Glutamatergic neuron (in vitro differentiated cells): ENCODE measurements around the gene DNAH6. TPM values are rescaled to one million over a fixed set of nuclear protein-coding genes. Genes with fewer than 3 reads are reported as not detected.

Experiments
- DNase-seq: peaks from one replicate; pipeline ENCODE4 v3.0.0; 2022
- H3K27ac Mint-ChIP-seq: one replicate; pipeline ENCODE4 v1.8.0; 2020; ENCODE audit warnings: mild to moderate bottlenecking, mixed read lengths, inconsistent platforms; ENCODE audit not compliant: unreplicated experiment
- H3K27me3 Mint-ChIP-seq: one replicate; pipeline ENCODE4 v1.8.0; 2020; ENCODE audit warnings: mild to moderate bottlenecking, moderate library complexity, mixed read lengths, inconsistent platforms; ENCODE audit not compliant: unreplicated experiment
- H3K36me3 Mint-ChIP-seq: one replicate; pipeline ENCODE4 v1.8.0; 2020; ENCODE audit warnings: mild to moderate bottlenecking, mixed read lengths, inconsistent platforms; ENCODE audit not compliant: unreplicated experiment
- H3K4me1 Mint-ChIP-seq: one replicate; pipeline ENCODE4 v1.8.0; 2020; ENCODE audit warnings: mild to moderate bottlenecking, low read depth, mixed read lengths, inconsistent platforms; ENCODE audit not compliant: unreplicated experiment
- H3K4me3 Mint-ChIP-seq: one replicate; pipeline ENCODE4 v1.8.0; 2020; ENCODE audit warnings: mild to moderate bottlenecking, mixed read lengths, inconsistent platforms; ENCODE audit not compliant: unreplicated experiment
- H3K9me3 Mint-ChIP-seq: one replicate; pipeline ENCODE4 v1.8.0; 2020; ENCODE audit warnings: mild to moderate bottlenecking, moderate library complexity, mixed read lengths, inconsistent platforms; ENCODE audit not compliant: unreplicated experiment
- CTCF ChIP-seq: fragments of 200-600 bp; sonication (generic); IDR thresholded peaks from one replicate; pipeline ENCODE4 v1.5.0; 2021; ENCODE audit not compliant: partially characterized antibody, unreplicated experiment
- total RNA-seq: library from RNA; stranded (reverse); fragmentation: NEBNext Ultra II Directional; extraction: Animal tissue kit (Norgen Biotek cat#: 25700); gene quantifications from one replicate; pipeline ENCODE4 v1.2.1, GENCODE V29; 2021; ENCODE audit not compliant: unreplicated experiment

Gene DNAH6
- total RNA-seq, 1 donor from 2014 or later = 0.86 TPM

DNA sequence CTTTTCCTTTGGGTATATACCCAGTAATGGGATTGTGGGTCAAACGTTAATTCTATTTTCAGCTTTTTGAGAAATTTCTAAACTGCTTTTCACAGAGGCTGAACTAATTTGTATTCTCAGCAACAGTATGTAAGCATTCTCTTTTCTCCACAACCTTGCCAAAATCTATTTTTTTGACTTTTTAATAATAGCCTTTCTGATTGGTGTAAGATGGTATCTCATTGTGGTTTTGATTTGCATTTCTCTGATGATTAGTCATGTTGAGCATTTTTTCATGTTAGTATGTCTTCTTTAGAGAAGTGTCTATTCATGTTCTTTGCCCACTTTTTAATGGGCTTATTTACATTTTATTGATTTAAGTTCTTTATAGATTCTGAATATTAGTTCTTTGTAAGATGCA is 219.1 kb downstream of the DNAH6 start:
- Mint-ChIP-seq H3K36me3 (peaks cover 7% of the 10 kb centered on the region), H3K4me3 (no peak overlapping the region), H3K4me1 (no peaks in the 10 kb centered on the region), H3K9me3 (no peaks in the 10 kb centered on the region), H3K27ac (no peak overlapping the region), H3K27me3 (no peaks in the 10 kb centered on the region)
- DNase-seq = no peak
- TF ChIP-seq CTCF = no peak

- no peaks in the 10 kb centered on the region for H3K9me3 Mint-ChIP-seq
- H3K36me3 Mint-ChIP-seq = peaks cover 12% of the 10 kb centered on the region
- no peak overlapping the region for H3K4me3 Mint-ChIP-seq
- H3K27ac Mint-ChIP-seq = no peak overlapping the region
- no peak for TF ChIP-seq CTCF
- peaks cover 2% of the 10 kb centered on the region for H3K4me1 Mint-ChIP-seq
- DNase-seq = no peak
- H3K27me3 Mint-ChIP-seq = no peaks in the 10 kb centered on the region
These were observed 225.0 kb downstream of the DNAH6 start for GRCh38 chr2:84741182-84741822.

GRCh38 chr2:84748341-84748740 is 232.0 kb downstream of the DNAH6 start:
- Mint-ChIP-seq H3K27me3 (no peaks in the 10 kb centered on the region), H3K9me3 (peaks cover 4% of the 10 kb centered on the region), H3K36me3 (no peaks in the 10 kb centered on the region), H3K4me3 (no peak overlapping the region), H3K4me1 (peaks cover 9% of the 10 kb centered on the region), H3K27ac (no peak overlapping the region)
- no peak for DNase-seq
- TF ChIP-seq CTCF = no peak

DNA sequence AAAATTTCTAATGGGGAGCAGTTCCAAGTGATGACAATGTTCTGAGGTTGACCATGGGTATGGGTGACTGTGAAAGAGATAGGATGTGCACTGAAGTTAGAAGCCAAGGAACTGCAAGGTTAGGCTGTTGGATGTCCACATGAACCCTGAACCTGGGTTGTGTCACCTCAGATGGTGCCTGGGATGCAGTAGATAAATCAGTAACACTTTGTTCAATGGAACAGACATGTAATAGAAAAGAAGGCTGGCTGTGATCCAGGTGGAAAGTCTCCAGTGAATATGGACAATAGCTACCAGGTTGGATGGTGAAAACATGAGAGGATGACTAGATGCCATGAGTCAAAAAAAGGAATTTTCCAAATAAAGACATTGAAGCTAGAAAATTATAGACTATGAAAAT is 233.1 kb downstream of the DNAH6 start:
- TF ChIP-seq CTCF = no peak
- DNase-seq = no peak
- Mint-ChIP-seq H3K4me3 (no peak overlapping the region), H3K36me3 (no peaks in the 10 kb centered on the region), H3K27ac (no peak overlapping the region), H3K27me3 (no peaks in the 10 kb centered on the region), H3K4me1 (peaks cover 9% of the 10 kb centered on the region), H3K9me3 (peaks cover 4% of the 10 kb centered on the region)

- Mint-ChIP-seq H3K4me3 (no peak overlapping the region), H3K27ac (no peak overlapping the region), H3K27me3 (peaks cover 1% of the 10 kb centered on the region), H3K4me1 (peaks cover 9% of the 10 kb centered on the region), H3K36me3 (no peaks in the 10 kb centered on the region), H3K9me3 (no peaks in the 10 kb centered on the region)
- DNase-seq = no peak
- TF ChIP-seq CTCF = no peak
These were observed 238.8 kb downstream of the DNAH6 start for GRCh38 chr2:84755096-84755495.
